Endothelial cell (in vitro differentiated cells): ENCODE measurements around the gene RXYLT1. TPM values are rescaled to one million over a fixed set of nuclear protein-coding genes. Genes with fewer than 3 reads are reported as not detected.

ENCODE experiments used
- DNase-seq: peaks from one replicate; pipeline ENCODE4 v3.0.0; 2021; ENCODE audit warnings: low spot score
- H3K27ac Mint-ChIP-seq: one replicate; pipeline ENCODE4 v1.8.0; 2021; ENCODE audit warnings: mixed read lengths, inconsistent platforms; ENCODE audit not compliant: unreplicated experiment
- H3K27me3 Mint-ChIP-seq: one replicate; pipeline ENCODE4 v1.8.0; 2021; ENCODE audit warnings: mild to moderate bottlenecking, moderate library complexity, mixed read lengths, inconsistent platforms; ENCODE audit not compliant: unreplicated experiment
- H3K36me3 Mint-ChIP-seq: one replicate; pipeline ENCODE4 v1.8.0; 2021; ENCODE audit warnings: mild to moderate bottlenecking, low read depth, mixed read lengths, inconsistent platforms; ENCODE audit not compliant: unreplicated experiment
- H3K4me1 Mint-ChIP-seq: one replicate; pipeline ENCODE4 v1.8.0; 2021; ENCODE audit warnings: mild to moderate bottlenecking, mixed read lengths, inconsistent platforms; ENCODE audit not compliant: unreplicated experiment
- H3K4me3 Mint-ChIP-seq: one replicate; pipeline ENCODE4 v1.8.0; 2021; ENCODE audit warnings: mild to moderate bottlenecking, mixed read lengths, inconsistent platforms; ENCODE audit not compliant: unreplicated experiment
- H3K9me3 Mint-ChIP-seq: one replicate; pipeline ENCODE4 v1.8.0; 2021; ENCODE audit warnings: mixed read lengths, inconsistent platforms; ENCODE audit not compliant: unreplicated experiment
- CTCF ChIP-seq: fragments of 200-600 bp; sonication (generic); IDR thresholded peaks from one replicate; pipeline ENCODE4 v1.5.0; 2021; ENCODE audit warnings: antibody characterized with exemption; ENCODE audit not compliant: unreplicated experiment
- total RNA-seq: library from RNA; stranded (reverse); fragmentation: NEBNext Ultra II Directional; extraction: Animal tissue kit (Norgen Biotek cat#: 25700); gene quantifications from one replicate; pipeline ENCODE4 v1.2.1, GENCODE V29; 2021; ENCODE audit not compliant: unreplicated experiment

Gene RXYLT1
- total RNA-seq, 1 donor from 2014 or later, result 14.2 TPM

- Mint-ChIP-seq H3K27me3 (peaks cover 2% of the 10 kb centered on the region), H3K27ac (no peak overlapping the region), H3K9me3 (no peaks in the 10 kb centered on the region), H3K36me3 (peaks cover 4% of the 10 kb centered on the region), H3K4me3 (no peak overlapping the region), H3K4me1 (peaks cover 11% of the 10 kb centered on the region)
- TF ChIP-seq CTCF, result no peak
- no peak for DNase-seq
These were observed 32.0 kb downstream of the RXYLT1 start for GRCh38 chr12:63811755-63812154.

- peaks cover 4% of the 10 kb centered on the region for H3K36me3 Mint-ChIP-seq
- peaks cover 11% of the 10 kb centered on the region for H3K4me1 Mint-ChIP-seq
- TF ChIP-seq CTCF, result no peak
- DNase-seq, result no peak
- no peak overlapping the region for H3K27ac Mint-ChIP-seq
- no peak overlapping the region for H3K4me3 Mint-ChIP-seq
- H3K27me3 Mint-ChIP-seq, result peaks cover 2% of the 10 kb centered on the region
- H3K9me3 Mint-ChIP-seq, result no peaks in the 10 kb centered on the region
These were observed 34.5 kb downstream of the RXYLT1 start for GRCh38 chr12:63814146-63814772.

- TF ChIP-seq CTCF, result no peak
- Mint-ChIP-seq H3K4me3 (no peak overlapping the region), H3K27ac (no peak overlapping the region), H3K4me1 (peaks cover 8% of the 10 kb centered on the region), H3K36me3 (peaks cover 4% of the 10 kb centered on the region), H3K27me3 (peaks cover 2% of the 10 kb centered on the region), H3K9me3 (no peaks in the 10 kb centered on the region)
- no peak for DNase-seq
These were observed 35.8 kb downstream of the RXYLT1 start for GRCh38 chr12:63815482-63815852.

- Mint-ChIP-seq H3K4me1 (peaks cover 6% of the 10 kb centered on the region), H3K4me3 (no peak overlapping the region), H3K9me3 (no peaks in the 10 kb centered on the region), H3K27ac (no peak overlapping the region), H3K36me3 (peaks cover 4% of the 10 kb centered on the region), H3K27me3 (peaks cover 2% of the 10 kb centered on the region)
- DNase-seq, result no peak
- no peak for TF ChIP-seq CTCF
These were observed 36.3 kb downstream of the RXYLT1 start for GRCh38 chr12:63816031-63816430.

GRCh38 chr12:63820427-63820826 is 40.7 kb downstream of the RXYLT1 start:
- H3K4me3 Mint-ChIP-seq, result no peak overlapping the region
- H3K27ac Mint-ChIP-seq, result no peak overlapping the region
- no peaks in the 10 kb centered on the region for H3K27me3 Mint-ChIP-seq
- DNase-seq, result no peak
- no peaks in the 10 kb centered on the region for H3K4me1 Mint-ChIP-seq
- TF ChIP-seq CTCF, result no peak
- H3K36me3 Mint-ChIP-seq, result no peaks in the 10 kb centered on the region
- no peaks in the 10 kb centered on the region for H3K9me3 Mint-ChIP-seq
